ENCODE measurements around the gene MFNG. TPM values are rescaled to one million over a fixed set of nuclear protein-coding genes. Genes with fewer than 3 reads are reported as not detected.

MFNG gene
- total RNA-seq, 1 experiment from 2014 or later: 7.1 TPM

DNA sequence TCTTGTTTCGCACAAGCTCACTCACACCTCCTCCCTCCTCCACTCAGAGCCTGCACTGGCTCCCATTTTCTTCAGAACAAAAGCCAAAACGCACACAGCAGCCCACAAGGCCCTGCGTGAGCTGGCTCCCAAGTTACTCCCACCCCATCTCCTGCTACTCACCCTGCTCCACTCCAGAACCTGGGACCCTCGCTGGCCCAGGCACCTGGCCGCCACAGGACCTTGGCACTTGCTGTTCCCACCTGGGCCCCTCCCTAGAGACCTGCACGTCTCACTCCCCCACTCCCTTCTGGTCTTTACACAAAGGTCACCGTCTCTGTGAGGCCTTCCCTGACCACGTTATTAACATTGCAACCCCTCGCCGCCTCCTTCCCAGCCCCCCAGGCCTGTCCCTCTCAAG is 945 bp upstream of the MFNG start:
- CTCF ChIA-PET: no interaction called here
- intact Hi-C loops (cut with micrococcal nuclease; ENCODE audit: unreplicated experiment): no loop called here
- POLR2A ChIA-PET: interaction anchor here (0.6 kb wide), 1 partner anchor 400 kb away, joined by 3 read pairs; no protein-coding TSS in a partner anchor
- no peaks in the 10 kb centered on the region for H3K27me3 ChIP-seq (ENCODE audit: control insufficient read depth, insufficient read depth, low read length)
- DNase-seq (ENCODE audit: low read depth, low spot score): no peak
- peak overlapping the region; percentile 39; the same call in 1 of the 2 replicates for H3K27ac ChIP-seq (ENCODE audit: low read length)
- no peaks in the 10 kb centered on the region for H3K36me3 ChIP-seq (ENCODE audit: control insufficient read depth, insufficient read depth, low read length)
- H3K4me1 ChIP-seq (ENCODE audit: control insufficient read depth, insufficient read depth, low read length): peaks cover 9% of the 10 kb centered on the region
- no TSS peak for BruUV-seq (replicated peaks)
- TF ChIP-seq, protein P1, sequence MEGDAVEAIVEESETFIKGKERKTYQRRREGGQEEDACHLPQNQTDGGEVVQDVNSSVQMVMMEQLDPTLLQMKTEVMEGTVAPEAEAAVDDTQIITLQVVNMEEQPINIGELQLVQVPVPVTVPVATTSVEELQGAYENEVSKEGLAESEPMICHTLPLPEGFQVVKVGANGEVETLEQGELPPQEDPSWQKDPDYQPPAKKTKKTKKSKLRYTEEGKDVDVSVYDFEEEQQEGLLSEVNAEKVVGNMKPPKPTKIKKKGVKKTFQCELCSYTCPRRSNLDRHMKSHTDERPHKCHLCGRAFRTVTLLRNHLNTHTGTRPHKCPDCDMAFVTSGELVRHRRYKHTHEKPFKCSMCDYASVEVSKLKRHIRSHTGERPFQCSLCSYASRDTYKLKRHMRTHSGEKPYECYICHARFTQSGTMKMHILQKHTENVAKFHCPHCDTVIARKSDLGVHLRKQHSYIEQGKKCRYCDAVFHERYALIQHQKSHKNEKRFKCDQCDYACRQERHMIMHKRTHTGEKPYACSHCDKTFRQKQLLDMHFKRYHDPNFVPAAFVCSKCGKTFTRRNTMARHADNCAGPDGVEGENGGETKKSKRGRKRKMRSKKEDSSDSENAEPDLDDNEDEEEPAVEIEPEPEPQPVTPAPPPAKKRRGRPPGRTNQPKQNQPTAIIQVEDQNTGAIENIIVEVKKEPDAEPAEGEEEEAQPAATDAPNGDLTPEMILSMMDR (IDR thresholded peaks at IDR 0.05): no peak
- no peak for TF ChIP-seq POLR2AphosphoS5 (IDR thresholded peaks at IDR 0.05; ENCODE audit: low read depth, low read length)
- no peak for TF ChIP-seq TCF7L2 (IDR thresholded peaks at IDR 0.05; ENCODE audit: low read depth, low read length)
- TF ChIP-seq, protein P2, sequence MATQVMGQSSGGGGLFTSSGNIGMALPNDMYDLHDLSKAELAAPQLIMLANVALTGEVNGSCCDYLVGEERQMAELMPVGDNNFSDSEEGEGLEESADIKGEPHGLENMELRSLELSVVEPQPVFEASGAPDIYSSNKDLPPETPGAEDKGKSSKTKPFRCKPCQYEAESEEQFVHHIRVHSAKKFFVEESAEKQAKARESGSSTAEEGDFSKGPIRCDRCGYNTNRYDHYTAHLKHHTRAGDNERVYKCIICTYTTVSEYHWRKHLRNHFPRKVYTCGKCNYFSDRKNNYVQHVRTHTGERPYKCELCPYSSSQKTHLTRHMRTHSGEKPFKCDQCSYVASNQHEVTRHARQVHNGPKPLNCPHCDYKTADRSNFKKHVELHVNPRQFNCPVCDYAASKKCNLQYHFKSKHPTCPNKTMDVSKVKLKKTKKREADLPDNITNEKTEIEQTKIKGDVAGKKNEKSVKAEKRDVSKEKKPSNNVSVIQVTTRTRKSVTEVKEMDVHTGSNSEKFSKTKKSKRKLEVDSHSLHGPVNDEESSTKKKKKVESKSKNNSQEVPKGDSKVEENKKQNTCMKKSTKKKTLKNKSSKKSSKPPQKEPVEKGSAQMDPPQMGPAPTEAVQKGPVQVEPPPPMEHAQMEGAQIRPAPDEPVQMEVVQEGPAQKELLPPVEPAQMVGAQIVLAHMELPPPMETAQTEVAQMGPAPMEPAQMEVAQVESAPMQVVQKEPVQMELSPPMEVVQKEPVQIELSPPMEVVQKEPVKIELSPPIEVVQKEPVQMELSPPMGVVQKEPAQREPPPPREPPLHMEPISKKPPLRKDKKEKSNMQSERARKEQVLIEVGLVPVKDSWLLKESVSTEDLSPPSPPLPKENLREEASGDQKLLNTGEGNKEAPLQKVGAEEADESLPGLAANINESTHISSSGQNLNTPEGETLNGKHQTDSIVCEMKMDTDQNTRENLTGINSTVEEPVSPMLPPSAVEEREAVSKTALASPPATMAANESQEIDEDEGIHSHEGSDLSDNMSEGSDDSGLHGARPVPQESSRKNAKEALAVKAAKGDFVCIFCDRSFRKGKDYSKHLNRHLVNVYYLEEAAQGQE (IDR thresholded peaks at IDR 0.05; ENCODE audit: insufficient read depth in 1 of 2, low read depth in 2 of 2, low read length in 1 of 2): no peak
- TF ChIP-seq SIN3A (IDR thresholded peaks at IDR 0.05; ENCODE audit: borderline replicate concordance, insufficient read depth, low read depth, low read length): no peak
- no peaks in the 10 kb centered on the region for H3K9me3 ChIP-seq (ENCODE audit: control insufficient read depth, insufficient read depth, low read depth, low read length)
- H3K4me3 ChIP-seq (ENCODE audit: low read depth in 2 of 2, low read length in 2 of 2): no peak overlapping the region
- ATAC-seq: no peak
- in situ Hi-C loops (cut with HindIII; ENCODE audit: low pct_unique_long_range_greater_than_20kb, low sequenced_read_pairs): no loop called here

DNA sequence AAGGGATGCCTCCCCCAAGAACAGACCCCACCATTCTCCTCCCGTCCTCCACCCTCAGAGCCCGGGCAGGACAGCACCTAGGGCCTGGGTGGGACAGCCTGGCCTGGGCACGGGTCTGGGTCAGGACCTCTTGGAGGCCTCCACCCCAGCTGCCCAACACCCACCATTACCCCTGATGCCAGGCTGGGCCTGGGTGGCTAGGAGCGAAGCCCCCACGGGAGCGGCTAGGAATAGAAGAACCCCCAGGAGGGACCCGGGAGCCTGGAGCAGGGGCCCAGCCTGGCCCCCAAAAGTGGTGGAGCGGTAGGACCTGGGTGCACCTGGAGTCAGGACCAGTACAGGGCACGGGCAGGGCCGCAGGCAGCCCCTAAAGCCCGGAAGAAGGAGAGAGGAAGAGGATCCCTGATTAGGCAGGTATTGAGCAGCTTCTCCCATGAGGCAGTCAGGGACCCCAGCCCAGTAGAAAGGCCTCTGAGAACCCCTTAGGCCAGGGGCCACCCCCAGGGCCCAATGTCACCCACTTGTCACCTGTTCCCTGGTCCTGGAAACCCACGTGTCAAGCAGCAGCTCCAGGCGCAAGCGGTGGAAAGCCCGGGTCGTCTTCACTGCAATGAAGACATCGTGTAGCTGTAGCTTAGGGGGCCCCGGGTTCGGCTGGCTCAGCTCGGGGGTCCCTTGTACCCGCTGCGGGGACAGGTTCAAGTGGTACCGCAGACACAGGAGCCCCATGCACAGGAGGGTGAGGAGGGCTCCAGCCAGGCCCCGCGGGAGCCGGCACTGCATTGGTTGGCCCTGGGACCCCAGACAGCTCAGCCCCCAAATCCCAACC is 575 bp downstream of the MFNG start:
- intact Hi-C loops (cut with micrococcal nuclease; ENCODE audit: unreplicated experiment): no loop called here
- ChIA-PET POLR2A (no interaction called here), CTCF (interaction anchor here (1.5 kb wide), 1 partner anchor 13 kb away, joined by 5 read pairs; no protein-coding TSS in a partner anchor)
- peaks cover 9% of the 10 kb centered on the region for H3K4me1 ChIP-seq (ENCODE audit: control insufficient read depth, insufficient read depth, low read length)
- H3K27me3 ChIP-seq (ENCODE audit: control insufficient read depth, insufficient read depth, low read length): no peaks in the 10 kb centered on the region
- BruUV-seq (replicated peaks): no TSS peak
- no peak for TF ChIP-seq TCF7L2 (IDR thresholded peaks at IDR 0.05; ENCODE audit: low read depth, low read length)
- TF ChIP-seq, protein P1 (IDR thresholded peaks at IDR 0.05): no peak
- TF ChIP-seq SIN3A (IDR thresholded peaks at IDR 0.05; ENCODE audit: borderline replicate concordance, insufficient read depth, low read depth, low read length): no peak
- TF ChIP-seq, protein P2 (IDR thresholded peaks at IDR 0.05; ENCODE audit: insufficient read depth in 1 of 2, low read depth in 2 of 2, low read length in 1 of 2): no peak
- TF ChIP-seq POLR2AphosphoS5 (IDR thresholded peaks at IDR 0.05; ENCODE audit: low read depth, low read length): no peak
- DNase-seq (ENCODE audit: low read depth, low spot score): no peak
- ATAC-seq: peak; percentile 7
- H3K4me3 ChIP-seq (ENCODE audit: low read depth in 2 of 2, low read length in 2 of 2): no peak overlapping the region
- no peak overlapping the region for H3K27ac ChIP-seq (ENCODE audit: low read length)
- no peaks in the 10 kb centered on the region for H3K36me3 ChIP-seq (ENCODE audit: control insufficient read depth, insufficient read depth, low read length)
- H3K9me3 ChIP-seq (ENCODE audit: control insufficient read depth, insufficient read depth, low read depth, low read length): no peaks in the 10 kb centered on the region
- in situ Hi-C loops (cut with HindIII; ENCODE audit: low pct_unique_long_range_greater_than_20kb, low sequenced_read_pairs): no loop called here

Measured in Panc1 (cell line).